ENCODE data around the gene THRB.

- TF ChIP-seq, protein P1, sequence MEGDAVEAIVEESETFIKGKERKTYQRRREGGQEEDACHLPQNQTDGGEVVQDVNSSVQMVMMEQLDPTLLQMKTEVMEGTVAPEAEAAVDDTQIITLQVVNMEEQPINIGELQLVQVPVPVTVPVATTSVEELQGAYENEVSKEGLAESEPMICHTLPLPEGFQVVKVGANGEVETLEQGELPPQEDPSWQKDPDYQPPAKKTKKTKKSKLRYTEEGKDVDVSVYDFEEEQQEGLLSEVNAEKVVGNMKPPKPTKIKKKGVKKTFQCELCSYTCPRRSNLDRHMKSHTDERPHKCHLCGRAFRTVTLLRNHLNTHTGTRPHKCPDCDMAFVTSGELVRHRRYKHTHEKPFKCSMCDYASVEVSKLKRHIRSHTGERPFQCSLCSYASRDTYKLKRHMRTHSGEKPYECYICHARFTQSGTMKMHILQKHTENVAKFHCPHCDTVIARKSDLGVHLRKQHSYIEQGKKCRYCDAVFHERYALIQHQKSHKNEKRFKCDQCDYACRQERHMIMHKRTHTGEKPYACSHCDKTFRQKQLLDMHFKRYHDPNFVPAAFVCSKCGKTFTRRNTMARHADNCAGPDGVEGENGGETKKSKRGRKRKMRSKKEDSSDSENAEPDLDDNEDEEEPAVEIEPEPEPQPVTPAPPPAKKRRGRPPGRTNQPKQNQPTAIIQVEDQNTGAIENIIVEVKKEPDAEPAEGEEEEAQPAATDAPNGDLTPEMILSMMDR (IDR thresholded peaks at IDR 0.05) = no peak
- TF ChIP-seq POLR2A (IDR thresholded peaks at IDR 0.05) = no peak
Observed at GRCh38 chr3:24100696-24101402, 393.8 kb downstream of the THRB start.
